HG03439 (cell line): ENCODE measurements around the gene INO80D.
"Not testable (repeated sequence)": the region's sequence is repeated elsewhere in the genome, so short reads cannot be mapped to it uniquely, and the experiment has no call there.

ENCODE experiments used
- ATAC-seq: cut with Tn5 transposase; IDR thresholded peaks from one replicate; pipeline ENCODE4 v1.9.1; 2021; ENCODE audit warnings: mild to moderate bottlenecking, moderate library complexity; ENCODE audit not compliant: unreplicated experiment

INO80D gene

GRCh38 chr2:205986334-205986733, 99.6 kb downstream of the INO80D start:
- not testable (repeated sequence) for ATAC-seq

GRCh38 chr2:205984381-205984780, 101.6 kb downstream of the INO80D start:
- ATAC-seq: peak; percentile 90

- no peak for ATAC-seq
Observed at GRCh38 chr2:205982776-205983327, 103.1 kb downstream of the INO80D start.

- not testable (repeated sequence) for ATAC-seq
Observed at GRCh38 chr2:205978728-205979127, 107.2 kb downstream of the INO80D start.

- ATAC-seq: not testable (repeated sequence)
Observed at GRCh38 chr2:205977699-205978098, 108.3 kb downstream of the INO80D start.

GRCh38 chr2:205976934-205977659, 108.9 kb downstream of the INO80D start:
- ATAC-seq: not testable (repeated sequence)

- no peak for ATAC-seq
Observed at GRCh38 chr2:205976120-205976814, 109.7 kb downstream of the INO80D start.

GRCh38 chr2:205975082-205975949, 110.7 kb downstream of the INO80D start:
- ATAC-seq: no peak

GRCh38 chr2:205972113-205972512, 113.9 kb downstream of the INO80D start:
- ATAC-seq: no peak

- no peak for ATAC-seq
Observed at GRCh38 chr2:205970348-205970747, 115.6 kb downstream of the INO80D start.

GRCh38 chr2:205969584-205969983, 116.4 kb downstream of the INO80D start:
- ATAC-seq: no peak

- no peak for ATAC-seq
Observed at GRCh38 chr2:205967391-205968075, 118.4 kb downstream of the INO80D start.

GRCh38 chr2:205965707-205966106, 120.3 kb downstream of the INO80D start:
- no peak for ATAC-seq

- ATAC-seq: no peak
Observed at GRCh38 chr2:205964111-205964761, 121.7 kb downstream of the INO80D start.

GRCh38 chr2:205959521-205959920, 126.5 kb downstream of the INO80D start:
- no peak for ATAC-seq

- no peak for ATAC-seq
Observed at GRCh38 chr2:205957452-205958154, 128.4 kb downstream of the INO80D start.

- ATAC-seq: no peak
Observed at GRCh38 chr2:205954707-205955106, 131.3 kb downstream of the INO80D start.

GRCh38 chr2:205952282-205952681, 133.7 kb downstream of the INO80D start:
- no peak for ATAC-seq

GRCh38 chr2:205948883-205949282, 137.1 kb downstream of the INO80D start:
- no peak for ATAC-seq
